ENCODE measurements around the gene NSMCE3. TPM values are rescaled to one million over a fixed set of nuclear protein-coding genes. Genes with fewer than 3 reads are reported as not detected.

The NSMCE3 gene
- total RNA-seq, 1 experiment from 2014 or later: 8.0 TPM

DNA sequence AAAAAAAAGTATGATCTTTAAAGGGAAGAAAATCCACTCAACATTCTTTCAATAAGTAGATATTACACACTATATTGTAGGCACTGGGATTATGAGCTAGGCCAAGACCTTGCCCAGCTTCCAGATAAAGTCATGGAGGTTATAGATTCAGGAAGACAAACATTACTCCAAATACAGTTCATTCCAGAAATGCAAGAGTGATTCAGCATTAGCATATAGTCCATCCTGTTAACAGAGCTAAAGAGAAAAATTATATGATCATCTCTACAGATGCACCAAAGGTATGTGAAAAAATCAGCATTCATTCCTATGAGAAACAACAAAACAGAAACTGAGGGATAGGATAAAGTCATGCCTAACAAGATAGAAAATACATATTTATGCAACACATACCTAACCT is 42.1 kb upstream of the NSMCE3 start:
- no peak for TF ChIP-seq EZH2 (IDR thresholded peaks at IDR 0.05; ENCODE audit: low read length, unreplicated experiment)
- Histone ChIP-seq H3K36me3 (ENCODE audit: low read depth, low read length) (no peaks in the 10 kb centered on the region), H3K27ac (ENCODE audit: low read length) (no peak overlapping the region), H3K4me1 (ENCODE audit: insufficient read depth, low read length) (no peaks in the 10 kb centered on the region), H3K4me2 (ENCODE audit: low read length) (no peak overlapping the region), H3K27me3 (ENCODE audit: low read length) (peaks cover 60% of the 10 kb centered on the region), H3K79me2 (ENCODE audit: low read length) (no peaks in the 10 kb centered on the region), H3K9ac (ENCODE audit: low read length) (no peak overlapping the region), H2AFZ (ENCODE audit: low read length) (no peak overlapping the region), H3K9me2 (replicated peaks; ENCODE audit: low read length) (no peaks in the 10 kb centered on the region), H4K20me1 (ENCODE audit: low read length) (no peaks in the 10 kb centered on the region), H3K9me3 (ENCODE audit: low read length) (no peaks in the 10 kb centered on the region), H3K4me3 (ENCODE audit: low read length) (no peak overlapping the region), H3F3A (ENCODE audit: low read length, unreplicated experiment) (no peaks in the 10 kb centered on the region)
- BruUV-seq (replicated peaks): no TSS peak
- DNase-seq (no peak), ATAC-seq (no peak)
- ChIA-PET POLR2A (ENCODE audit: unreplicated experiment) (no interaction called here), CTCF (no interaction called here)
- intact Hi-C loops (cut with micrococcal nuclease): no loop called here

DNA sequence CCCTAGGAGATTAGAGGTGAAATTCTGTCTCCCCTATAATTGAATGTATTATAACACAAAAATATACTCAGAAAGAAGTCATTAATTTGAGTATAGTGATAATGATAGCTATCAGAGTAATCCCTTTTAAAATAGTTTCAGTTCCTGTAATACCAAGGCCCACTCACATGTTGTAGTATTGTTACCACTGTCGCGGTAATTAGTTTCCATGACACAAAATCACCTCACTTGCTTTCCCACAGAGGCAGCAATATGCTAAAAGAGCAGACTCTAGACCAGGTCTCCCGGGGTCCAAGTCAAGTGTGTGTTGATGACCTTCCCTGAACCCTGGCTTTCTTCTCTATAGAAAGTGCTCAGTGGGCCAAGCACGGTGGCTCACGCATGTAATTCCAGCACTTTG is 39.5 kb upstream of the NSMCE3 start:
- H3K4me1 ChIP-seq (ENCODE audit: insufficient read depth, low read length): no peaks in the 10 kb centered on the region
- no peaks in the 10 kb centered on the region for H3K36me3 ChIP-seq (ENCODE audit: low read depth, low read length)
- POLR2A ChIA-PET (ENCODE audit: unreplicated experiment): no interaction called here
- H3K9ac ChIP-seq (ENCODE audit: low read length): no peak overlapping the region
- H2AFZ ChIP-seq (ENCODE audit: low read length): no peak overlapping the region
- TF ChIP-seq, protein P1, sequence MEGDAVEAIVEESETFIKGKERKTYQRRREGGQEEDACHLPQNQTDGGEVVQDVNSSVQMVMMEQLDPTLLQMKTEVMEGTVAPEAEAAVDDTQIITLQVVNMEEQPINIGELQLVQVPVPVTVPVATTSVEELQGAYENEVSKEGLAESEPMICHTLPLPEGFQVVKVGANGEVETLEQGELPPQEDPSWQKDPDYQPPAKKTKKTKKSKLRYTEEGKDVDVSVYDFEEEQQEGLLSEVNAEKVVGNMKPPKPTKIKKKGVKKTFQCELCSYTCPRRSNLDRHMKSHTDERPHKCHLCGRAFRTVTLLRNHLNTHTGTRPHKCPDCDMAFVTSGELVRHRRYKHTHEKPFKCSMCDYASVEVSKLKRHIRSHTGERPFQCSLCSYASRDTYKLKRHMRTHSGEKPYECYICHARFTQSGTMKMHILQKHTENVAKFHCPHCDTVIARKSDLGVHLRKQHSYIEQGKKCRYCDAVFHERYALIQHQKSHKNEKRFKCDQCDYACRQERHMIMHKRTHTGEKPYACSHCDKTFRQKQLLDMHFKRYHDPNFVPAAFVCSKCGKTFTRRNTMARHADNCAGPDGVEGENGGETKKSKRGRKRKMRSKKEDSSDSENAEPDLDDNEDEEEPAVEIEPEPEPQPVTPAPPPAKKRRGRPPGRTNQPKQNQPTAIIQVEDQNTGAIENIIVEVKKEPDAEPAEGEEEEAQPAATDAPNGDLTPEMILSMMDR (conservative IDR thresholded peaks at IDR 0.05; ENCODE audit: low read depth, low read length): no peak
- TF ChIP-seq EZH2phosphoT487 (IDR thresholded peaks at IDR 0.05; ENCODE audit: borderline replicate concordance, low read length): no peak
- no peak for TF ChIP-seq EZH2 (IDR thresholded peaks at IDR 0.05; ENCODE audit: low read length, unreplicated experiment)
- H3K4me3 ChIP-seq (ENCODE audit: low read length): no peak overlapping the region
- no TSS peak for BruUV-seq (replicated peaks)
- H3K79me2 ChIP-seq (ENCODE audit: low read length): no peaks in the 10 kb centered on the region
- no peaks in the 10 kb centered on the region for H4K20me1 ChIP-seq (ENCODE audit: low read length)
- CTCF ChIA-PET: no interaction called here
- intact Hi-C loops (cut with micrococcal nuclease): no loop called here
- no peaks in the 10 kb centered on the region for H3K9me3 ChIP-seq (ENCODE audit: low read length)
- H3K9me2 ChIP-seq (replicated peaks; ENCODE audit: low read length): 0 out of 2 replicates have a peak, but pooled peaks cover 3% of the 10 kb centered on the region
- H3K4me2 ChIP-seq (ENCODE audit: low read length): no peak overlapping the region
- H3K27me3 ChIP-seq (ENCODE audit: low read length): peaks cover 57% of the 10 kb centered on the region
- no peaks in the 10 kb centered on the region for H3F3A ChIP-seq (ENCODE audit: low read length, unreplicated experiment)
- DNase-seq (no peak), ATAC-seq (no peak)
- no peak overlapping the region for H3K27ac ChIP-seq (ENCODE audit: low read length)

DNA sequence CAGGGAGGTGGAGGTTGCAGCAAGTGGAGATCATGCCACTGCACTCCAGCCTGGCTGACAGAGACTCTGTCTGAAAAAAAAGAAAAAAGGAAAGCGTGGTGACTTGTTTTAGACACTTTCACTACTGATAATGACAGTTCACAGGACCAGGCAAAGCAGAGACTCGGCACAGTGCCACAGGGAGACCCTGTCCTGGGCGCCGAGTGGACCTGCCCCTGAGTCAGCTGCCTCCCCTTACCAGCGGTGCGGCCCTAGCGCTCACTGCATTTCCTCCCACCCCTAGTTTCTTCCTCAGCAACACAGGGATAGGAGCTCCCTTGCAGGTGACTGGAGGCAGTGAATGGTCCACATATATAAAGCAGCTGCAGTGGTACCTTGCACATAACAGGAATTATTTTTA is 38.7 kb upstream of the NSMCE3 start:
- no peak for TF ChIP-seq EZH2 (IDR thresholded peaks at IDR 0.05; ENCODE audit: low read length, unreplicated experiment)
- no peak for TF ChIP-seq EZH2phosphoT487 (IDR thresholded peaks at IDR 0.05; ENCODE audit: borderline replicate concordance, low read length)
- TF ChIP-seq, protein P1 (conservative IDR thresholded peaks at IDR 0.05; ENCODE audit: low read depth, low read length): no peak
- no peaks in the 10 kb centered on the region for H3K4me1 ChIP-seq (ENCODE audit: insufficient read depth, low read length)
- peaks cover 54% of the 10 kb centered on the region for H3K27me3 ChIP-seq (ENCODE audit: low read length)
- no peaks in the 10 kb centered on the region for H4K20me1 ChIP-seq (ENCODE audit: low read length)
- BruUV-seq (replicated peaks): no TSS peak
- H3K79me2 ChIP-seq (ENCODE audit: low read length): no peaks in the 10 kb centered on the region
- H3K27ac ChIP-seq (ENCODE audit: low read length): no peak overlapping the region
- H3K36me3 ChIP-seq (ENCODE audit: low read depth, low read length): no peaks in the 10 kb centered on the region
- ChIA-PET POLR2A (ENCODE audit: unreplicated experiment) (no interaction called here), CTCF (no interaction called here)
- intact Hi-C loops (cut with micrococcal nuclease): no loop called here
- H3K9ac ChIP-seq (ENCODE audit: low read length): no peak overlapping the region
- no peak overlapping the region for H3K4me2 ChIP-seq (ENCODE audit: low read length)
- H3K4me3 ChIP-seq (ENCODE audit: low read length): no peak overlapping the region
- ATAC-seq (no peak), DNase-seq (no peak)
- 0 out of 2 replicates have a peak, but pooled peaks cover 3% of the 10 kb centered on the region for H3K9me2 ChIP-seq (replicated peaks; ENCODE audit: low read length)
- H3K9me3 ChIP-seq (ENCODE audit: low read length): no peaks in the 10 kb centered on the region
- H3F3A ChIP-seq (ENCODE audit: low read length, unreplicated experiment): no peaks in the 10 kb centered on the region
- H2AFZ ChIP-seq (ENCODE audit: low read length): no peak overlapping the region
